Liver (tissue), 9 donors: Measurements from ENCODE around the gene C2CD4C. TPM values are rescaled to one million over a fixed set of nuclear protein-coding genes. Genes with fewer than 3 reads are reported as not detected.

Source experiments
- DNase-seq: peaks from one replicate; pipeline ENCODE4 v3.0.0-alpha.2; 2017; ENCODE audit warnings: low spot score
- H3K27ac ChIP-seq, 2 donors: one replicate each; pipeline ENCODE4 v1.7.0; 2013; ENCODE audit warnings: inconsistent platforms in 2 of 2, low read length in 2 of 2, control low read depth in 1 of 2, low read depth in 1 of 2, mild to moderate bottlenecking in 1 of 2
- H3K27me3 ChIP-seq, 4 donors: one replicate each; pipeline versions ENCODE4 v1.6.1 to v1.7.0; 2013; ENCODE audit warnings: low read length in 3 of 4, inconsistent platforms in 1 of 4, mild to moderate bottlenecking in 1 of 4, moderate library complexity in 1 of 4; ENCODE audit not compliant: control insufficient read depth in 4 of 4, insufficient read depth in 4 of 4
- H3K36me3 ChIP-seq, 4 donors: one replicate each; pipeline versions ENCODE4 v1.6.1 to v1.7.0; 2013; ENCODE audit warnings: low read length in 3 of 4, mild to moderate bottlenecking in 3 of 4, low read depth in 1 of 4, moderate library complexity in 1 of 4; ENCODE audit not compliant: control insufficient read depth in 4 of 4, insufficient read depth in 3 of 4
- H3K4me1 ChIP-seq, 4 donors: one replicate each; pipeline versions ENCODE4 v1.6.1 to v1.7.0; 2013; ENCODE audit warnings: low read length in 3 of 4, mild to moderate bottlenecking in 3 of 4, moderate library complexity in 1 of 4; ENCODE audit not compliant: control insufficient read depth in 4 of 4, insufficient read depth in 4 of 4
- H3K4me3 ChIP-seq, 3 donors: one replicate each; pipeline versions ENCODE4 v1.6.1 to v1.7.0; 2013; ENCODE audit warnings: low read length in 3 of 3, control low read depth in 1 of 3, low read depth in 1 of 3, mild to moderate bottlenecking in 1 of 3
- H3K9ac ChIP-seq, 2 donors: one replicate each; pipeline ENCODE4 v1.7.0; 2013; ENCODE audit warnings: low read length in 2 of 2, mild to moderate bottlenecking in 2 of 2, moderate library complexity in 2 of 2, control low read depth in 1 of 2, low read depth in 1 of 2
- H3K9me3 ChIP-seq, 4 donors: one replicate each; pipeline versions ENCODE4 v1.6.1 to v1.7.0; 2013; ENCODE audit warnings: low read length in 3 of 4; ENCODE audit not compliant: control insufficient read depth in 4 of 4
- CTCF ChIP-seq: fragments of 150-350 bp; IDR thresholded peaks from 2 replicates; pipeline ENCODE4 v1.5.1; 2017; ENCODE audit warnings: improper control_type of control experiment, low read depth, low read length; ENCODE audit not compliant: missing input control
- EGR1 ChIP-seq, 2 donors: IDR thresholded peaks; 2 replicates each; pipeline ENCODE4 v1.6.1; 2016 to 2018; ENCODE audit warnings: antibody characterized with exemption in 2 of 2, low read depth in 2 of 2
- FOXA2 ChIP-seq: IDR thresholded peaks from 2 replicates; pipeline ENCODE4 v1.6.1; 2016; ENCODE audit warnings: antibody characterized with exemption
- HNF4A ChIP-seq, 2 donors: conservative IDR thresholded peaks; 2 replicates each; pipeline ENCODE4 v1.6.1; 2016; ENCODE audit warnings: antibody characterized with exemption in 2 of 2, mild to moderate bottlenecking in 2 of 2
- HNF4G ChIP-seq: IDR thresholded peaks from 2 replicates; pipeline ENCODE4 v1.6.1; 2016; ENCODE audit warnings: antibody characterized with exemption
- JUND ChIP-seq, 2 donors: IDR thresholded peaks; 2 replicates each; pipeline ENCODE4 v1.6.1; 2016; ENCODE audit warnings: antibody characterized with exemption in 2 of 2
- NR2F2 ChIP-seq: IDR thresholded peaks from 2 replicates; pipeline ENCODE4 v1.6.1; 2016; ENCODE audit warnings: antibody characterized with exemption
- RAD21 ChIP-seq, 2 donors: IDR thresholded peaks; 2 replicates each; pipeline ENCODE4 v1.6.1; 2016; ENCODE audit warnings: antibody characterized with exemption in 2 of 2, mild to moderate bottlenecking in 2 of 2
- RXRA ChIP-seq, 2 donors: IDR thresholded peaks; 2 replicates each; pipeline ENCODE4 v1.6.1; 2017 to 2018; ENCODE audit warnings: antibody characterized with exemption in 2 of 2, mild to moderate bottlenecking in 1 of 2
- SP1 ChIP-seq: IDR thresholded peaks from 2 replicates; pipeline ENCODE4 v1.6.1; 2018; ENCODE audit warnings: antibody characterized with exemption, mild to moderate bottlenecking
- TAF1 ChIP-seq: conservative IDR thresholded peaks from 2 replicates; pipeline ENCODE4 v1.6.1; 2016; ENCODE audit warnings: antibody characterized with exemption, mild to moderate bottlenecking
- WGBS: extraction: QIAGEN DNeasy Blood & Tissue Kit; methylation state at CpG from one replicate; pipeline ENCODE4 v1.1.7; 2013; 5-methylcytosine and 5-hydroxymethylcytosine counted together
- polyA plus RNA-seq, 2 donors: library from polyadenylated mRNA; stranded (reverse) in 1 of 2; unstranded in 1 of 2; fragments of 200-250 nt in 1 of 2; fragments of >200 nt in 1 of 2; fragmentation: Nextera tagmentation in 1 of 2; extraction: Ambion mirVana in 1 of 2; gene quantifications; one replicate each; pipeline versions ENCODE4 v1.2.1 to v1.2.3, GENCODE V29; 2013 to 2015
- total RNA-seq, 2 donors: library from RNA; depleted of rRNA; stranded (reverse); fragments of >200 nt; gene quantifications; one replicate each; pipeline ENCODE4 v1.2.3, GENCODE V29; 2014
- TF ChIP-seq, protein P1 (sequence below): IDR thresholded peaks from 2 replicates; pipeline ENCODE4 v1.6.1; 2016; ENCODE audit warnings: antibody characterized with exemption
- TF ChIP-seq, protein P2 (sequence below): IDR thresholded peaks from 2 replicates; pipeline ENCODE4 v1.6.1; 2016; ENCODE audit warnings: antibody characterized with exemption
- donor health status: healthy.
- donor health status: healthy.
- donor health status: healthy.
- donor health status: healthy.
- donor health status: healthy.

The C2CD4C gene
- total and polyA plus RNA-seq, 4 donors = 0.08 to 0.42 (median 0.19) TPM

GRCh38 chr19:400976-401865, 7.7 kb downstream of the C2CD4C start:
- Histone ChIP-seq H3K27ac (no peak overlapping the region), H3K4me1 (no peaks in the 10 kb centered on the region), H3K4me3 (no peak overlapping the region), H3K9ac (no peak overlapping the region), H3K36me3 (no peaks in the 10 kb centered on the region), H3K9me3 (no peaks in the 10 kb centered on the region), H3K27me3 (peaks cover 0 to 3% (median 0%) of the 10 kb centered on the region in 4 donors)
- 86% methylated on average over 43 of the region's 43 CpGs for WGBS
- TF ChIP-seq, protein P1, sequence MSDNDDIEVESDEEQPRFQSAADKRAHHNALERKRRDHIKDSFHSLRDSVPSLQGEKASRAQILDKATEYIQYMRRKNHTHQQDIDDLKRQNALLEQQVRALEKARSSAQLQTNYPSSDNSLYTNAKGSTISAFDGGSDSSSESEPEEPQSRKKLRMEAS = no peak
- no peak for TF ChIP-seq JUND (IDR thresholded peaks at IDR 0.05)
- TF ChIP-seq, protein P2, sequence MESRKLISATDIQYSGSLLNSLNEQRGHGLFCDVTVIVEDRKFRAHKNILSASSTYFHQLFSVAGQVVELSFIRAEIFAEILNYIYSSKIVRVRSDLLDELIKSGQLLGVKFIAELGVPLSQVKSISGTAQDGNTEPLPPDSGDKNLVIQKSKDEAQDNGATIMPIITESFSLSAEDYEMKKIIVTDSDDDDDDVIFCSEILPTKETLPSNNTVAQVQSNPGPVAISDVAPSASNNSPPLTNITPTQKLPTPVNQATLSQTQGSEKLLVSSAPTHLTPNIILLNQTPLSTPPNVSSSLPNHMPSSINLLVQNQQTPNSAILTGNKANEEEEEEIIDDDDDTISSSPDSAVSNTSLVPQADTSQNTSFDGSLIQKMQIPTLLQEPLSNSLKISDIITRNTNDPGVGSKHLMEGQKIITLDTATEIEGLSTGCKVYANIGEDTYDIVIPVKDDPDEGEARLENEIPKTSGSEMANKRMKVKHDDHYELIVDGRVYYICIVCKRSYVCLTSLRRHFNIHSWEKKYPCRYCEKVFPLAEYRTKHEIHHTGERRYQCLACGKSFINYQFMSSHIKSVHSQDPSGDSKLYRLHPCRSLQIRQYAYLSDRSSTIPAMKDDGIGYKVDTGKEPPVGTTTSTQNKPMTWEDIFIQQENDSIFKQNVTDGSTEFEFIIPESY = no peak
- no peak for TF ChIP-seq RXRA (IDR thresholded peaks at IDR 0.05)
- no peak for TF ChIP-seq CTCF
- TF ChIP-seq HNF4A (conservative IDR thresholded peaks at IDR 0.05) = no peak
- no peak for TF ChIP-seq HNF4G
- no peak for DNase-seq

DNA sequence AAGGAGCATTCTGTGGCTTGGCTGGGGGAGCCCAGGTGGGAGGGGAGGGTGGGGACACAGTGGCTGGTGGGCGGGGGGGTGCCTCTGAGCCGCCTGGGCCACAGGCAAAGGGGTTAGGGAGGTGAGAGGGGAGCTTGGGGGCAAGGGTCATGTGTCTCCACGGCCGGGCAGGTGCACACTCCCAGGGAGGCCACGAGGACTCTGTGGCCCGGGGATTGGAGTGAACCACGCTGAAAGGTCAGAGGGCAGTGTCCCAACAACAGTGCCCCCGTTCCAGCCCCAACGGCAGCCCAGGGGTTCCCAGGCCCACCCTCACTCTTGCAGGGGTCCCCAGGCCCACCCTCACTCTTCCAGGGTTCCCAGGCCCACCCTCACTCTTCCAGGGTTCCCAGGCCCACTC, 9.6 kb downstream of the C2CD4C start:
- no peak for DNase-seq
- peaks cover 0 to 3% (median 0%) of the 10 kb centered on the region in 4 donors for H3K27me3 ChIP-seq

More for the DNA sequence above, 9.6 kb downstream of the C2CD4C start:
- Histone ChIP-seq H3K9ac (no peak overlapping the region), H3K9me3 (no peaks in the 10 kb centered on the region), H3K27ac (no peak overlapping the region), H3K4me1 (no peaks in the 10 kb centered on the region), H3K4me3 (no peak overlapping the region), H3K36me3 (no peaks in the 10 kb centered on the region)
- 49% methylated on average over 9 of the region's 9 CpGs for WGBS
- TF ChIP-seq HNF4A (conservative IDR thresholded peaks at IDR 0.05) (no peak), SP1 (no peak), HNF4G (no peak), CTCF (no peak), TAF1 (no peak), EGR1 (IDR thresholded peaks at IDR 0.05; ENCODE audit: low read depth in 2 of 2) (no peak), NR2F2 (no peak), FOXA2 (no peak), RAD21 (IDR thresholded peaks at IDR 0.05) (no peak)
- TF ChIP-seq, protein P1 = no peak
